GM18867 (cell line): ENCODE measurements around the gene KCNA1.
"Not testable (repeated sequence)": the region's sequence is repeated elsewhere in the genome, so short reads cannot be mapped to it uniquely, and the experiment has no call there.

ENCODE experiments used
- ATAC-seq: cut with Tn5 transposase; IDR thresholded peaks from one replicate; pipeline ENCODE4 v1.9.1; 2021; ENCODE audit warnings: mild to moderate bottlenecking, moderate library complexity; ENCODE audit not compliant: unreplicated experiment

KCNA1 gene

DNA sequence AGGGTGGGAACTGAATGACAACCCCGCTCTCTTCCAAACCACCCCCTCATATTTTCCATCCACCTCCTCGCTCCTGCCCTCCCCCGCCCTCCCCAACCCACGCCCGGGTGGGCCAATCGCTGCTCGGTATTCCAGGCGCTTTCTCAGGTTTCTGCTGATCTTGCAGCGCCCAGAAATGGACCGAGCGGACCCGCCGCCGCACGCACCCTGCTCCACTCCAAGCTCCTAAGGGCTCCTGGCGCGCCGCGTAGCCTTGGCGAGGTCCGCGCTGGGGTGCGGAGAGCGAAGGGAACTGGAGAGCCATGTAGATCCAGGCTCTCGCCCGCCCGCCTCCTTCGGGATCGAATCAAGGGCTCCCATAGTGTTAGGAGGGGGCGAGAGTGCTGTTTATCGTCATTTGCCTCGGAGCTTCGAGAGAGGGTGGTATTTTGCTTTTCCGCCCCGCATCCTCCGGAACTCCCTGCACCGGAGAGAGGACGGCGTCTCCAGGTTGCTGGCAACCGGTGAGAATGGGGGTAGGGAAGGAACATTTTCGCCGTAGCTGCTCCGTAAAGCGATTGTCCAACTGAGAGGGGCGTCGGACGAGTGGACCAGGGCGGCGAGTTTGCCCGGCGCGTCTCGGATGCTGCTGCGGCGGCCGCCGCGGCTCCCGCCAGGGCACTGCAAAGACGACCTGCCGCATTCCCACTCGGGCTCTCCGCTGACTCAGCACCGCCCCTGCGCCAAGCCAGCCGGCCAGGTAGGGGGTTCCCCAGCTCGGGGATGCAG, at the start of gene KCNA1:
Gene KCNA1, plus strand, starts transcription at position 172 of the 768 bp plus-strand sequence. CDS start 1,474 bp downstream, outside the sequence.
- no peak for ATAC-seq

DNA sequence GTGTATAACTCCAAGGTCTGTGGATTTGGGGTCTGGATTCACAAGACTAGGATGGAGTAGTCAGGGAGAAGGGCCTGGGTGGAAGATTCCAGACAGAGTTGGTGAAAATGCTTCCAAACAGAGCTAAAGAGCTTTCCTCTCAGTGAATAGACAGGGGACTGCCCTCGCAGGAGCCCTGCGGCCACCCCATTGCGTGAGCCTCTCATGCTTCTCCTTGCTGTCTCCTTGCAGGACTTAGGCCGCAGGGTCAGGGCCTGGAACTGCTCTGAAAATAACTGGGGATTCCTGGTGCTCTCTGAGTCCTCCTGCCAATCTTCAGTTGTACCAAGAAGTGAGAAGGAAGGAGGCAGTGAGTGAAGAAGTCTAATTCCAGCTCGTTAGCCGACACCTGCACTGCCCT, 49.0 kb upstream of the KCNA1 start:
- no peak for ATAC-seq

GRCh38 chr12:4862809-4863208, 46.9 kb upstream of the KCNA1 start:
- no peak for ATAC-seq

DNA sequence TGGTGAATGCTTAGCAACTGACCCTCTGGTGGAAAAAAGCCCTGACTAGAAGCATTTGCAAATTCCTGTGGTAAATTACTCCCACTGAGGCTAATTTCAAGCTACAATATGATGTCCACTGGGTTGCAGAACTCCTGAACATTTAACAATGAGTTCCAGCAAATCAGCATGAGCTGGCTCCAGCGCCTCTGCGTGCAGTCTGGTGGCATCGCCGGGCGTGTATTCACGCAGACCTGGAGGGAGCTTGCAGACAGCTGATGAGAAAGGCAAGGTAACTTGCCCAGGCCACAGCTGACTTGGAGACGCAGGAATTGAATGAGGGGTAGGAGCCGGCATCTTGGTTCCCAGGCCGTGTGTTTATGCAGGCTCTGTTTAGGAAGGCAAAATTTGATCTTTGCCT, 45.1 kb upstream of the KCNA1 start:
- no peak for ATAC-seq

DNA sequence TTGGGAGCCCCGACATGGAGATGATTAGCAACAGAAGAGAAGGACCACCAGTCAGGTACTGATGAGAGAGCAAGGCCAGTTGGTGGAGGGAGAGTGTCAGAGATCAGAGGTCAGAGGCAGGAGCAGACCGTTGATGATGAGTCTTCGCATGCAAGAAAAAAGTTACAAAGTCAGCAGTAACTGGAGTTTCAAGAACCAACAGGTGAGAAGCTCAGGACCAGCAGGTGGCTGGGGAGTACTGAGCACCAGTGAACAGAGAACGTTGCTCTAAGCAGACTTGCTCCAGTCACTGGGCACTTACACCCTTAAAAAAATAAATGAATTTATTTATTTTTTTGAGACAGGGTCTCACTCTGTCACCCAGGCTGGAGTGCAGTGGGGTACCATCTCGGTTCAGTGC, 44.5 kb upstream of the KCNA1 start:
- ATAC-seq = no peak

GRCh38 chr12:4866299-4866698, 43.4 kb upstream of the KCNA1 start:
- ATAC-seq = no peak

- no peak for ATAC-seq
Observed at GRCh38 chr12:4867384-4867783, 42.3 kb upstream of the KCNA1 start.

GRCh38 chr12:4870423-4870822, 39.3 kb upstream of the KCNA1 start:
- no peak for ATAC-seq

- no peak for ATAC-seq
Observed at GRCh38 chr12:4871514-4871913, 38.2 kb upstream of the KCNA1 start.

DNA sequence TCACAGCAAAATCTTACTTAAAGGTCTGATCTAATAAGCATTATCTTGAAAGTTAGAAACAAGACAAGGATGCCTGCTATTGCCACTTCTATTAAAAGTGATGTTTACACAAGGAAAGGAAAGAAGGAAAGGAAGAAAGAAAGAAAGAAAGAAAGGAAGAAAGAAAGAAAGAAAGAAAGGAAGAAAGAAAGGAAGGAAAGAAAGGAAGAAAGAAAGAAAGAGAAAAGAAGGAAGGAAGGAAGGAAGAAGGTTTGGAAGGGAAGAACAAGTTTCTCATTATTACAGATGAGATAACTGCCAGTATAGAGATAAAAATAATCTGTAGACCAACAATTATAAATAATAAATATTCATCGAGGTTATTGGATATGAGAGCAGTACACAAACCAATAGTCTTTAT, 35.8 kb upstream of the KCNA1 start:
- no peak for ATAC-seq

GRCh38 chr12:4874671-4875070, 35.0 kb upstream of the KCNA1 start:
- no peak for ATAC-seq

DNA sequence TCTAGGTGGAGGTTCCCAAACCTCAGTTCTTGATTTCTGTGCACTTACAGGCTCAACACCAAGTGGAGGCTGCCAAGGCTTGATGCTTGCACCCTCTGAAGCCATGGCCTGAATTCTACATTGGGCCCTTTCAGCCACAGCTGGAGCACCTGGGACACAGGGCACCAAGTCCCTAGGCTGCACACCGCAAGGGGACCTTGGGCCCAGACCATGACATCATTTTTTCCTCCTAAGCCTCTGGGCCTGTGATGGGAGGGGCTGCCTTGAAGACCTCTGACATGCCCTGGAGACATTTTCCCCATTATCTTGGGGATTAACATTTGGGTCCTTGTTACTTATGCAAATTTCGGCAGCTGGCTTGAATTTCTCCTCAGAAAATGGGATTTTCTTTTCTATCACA, 30.2 kb upstream of the KCNA1 start:
- ATAC-seq = not testable (repeated sequence)

GRCh38 chr12:4881266-4882064, 28.2 kb upstream of the KCNA1 start:
- no peak for ATAC-seq

DNA sequence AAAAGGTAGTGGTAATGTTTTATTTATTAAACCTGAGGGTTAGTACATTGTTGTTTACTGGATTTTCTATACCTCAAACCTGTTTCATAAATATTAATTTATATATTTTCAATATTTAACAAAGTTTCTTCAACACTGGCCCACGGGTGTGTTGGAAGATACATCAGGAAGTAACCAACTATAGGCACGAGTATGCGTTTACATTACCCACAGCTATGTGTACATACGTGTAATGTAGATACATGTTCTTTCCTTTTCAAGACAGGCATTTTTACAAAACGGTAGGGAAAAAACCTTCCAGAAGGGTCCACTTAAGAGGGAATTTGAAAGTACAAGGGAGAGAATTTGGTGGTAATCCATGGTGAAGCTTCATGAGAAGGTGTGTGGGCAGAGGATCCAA, 17.8 kb upstream of the KCNA1 start:
- ATAC-seq = no peak

GRCh38 chr12:4892418-4892817, 17.3 kb upstream of the KCNA1 start:
- no peak for ATAC-seq

- no peak for ATAC-seq
Observed at GRCh38 chr12:4894019-4894418, 15.7 kb upstream of the KCNA1 start.

DNA sequence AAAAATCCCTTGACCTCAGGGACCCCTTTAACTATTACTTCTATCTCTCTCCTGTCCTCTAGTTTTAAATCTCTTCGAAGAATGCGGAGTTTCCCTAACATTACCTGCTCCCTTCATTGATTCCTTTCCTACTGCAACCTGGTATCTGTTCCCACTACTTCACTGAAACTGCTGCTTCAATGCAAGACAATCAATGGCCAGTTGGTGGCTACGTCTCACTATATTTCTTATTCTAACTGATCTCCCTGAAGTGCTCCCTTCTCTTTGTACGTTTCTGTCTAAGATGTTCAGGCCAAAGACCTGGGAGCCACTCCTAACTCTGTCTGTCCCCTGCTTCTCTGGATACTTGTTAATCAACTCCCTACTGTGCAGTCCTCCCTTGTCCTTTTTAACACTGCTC, 10.3 kb upstream of the KCNA1 start:
- ATAC-seq = no peak

DNA sequence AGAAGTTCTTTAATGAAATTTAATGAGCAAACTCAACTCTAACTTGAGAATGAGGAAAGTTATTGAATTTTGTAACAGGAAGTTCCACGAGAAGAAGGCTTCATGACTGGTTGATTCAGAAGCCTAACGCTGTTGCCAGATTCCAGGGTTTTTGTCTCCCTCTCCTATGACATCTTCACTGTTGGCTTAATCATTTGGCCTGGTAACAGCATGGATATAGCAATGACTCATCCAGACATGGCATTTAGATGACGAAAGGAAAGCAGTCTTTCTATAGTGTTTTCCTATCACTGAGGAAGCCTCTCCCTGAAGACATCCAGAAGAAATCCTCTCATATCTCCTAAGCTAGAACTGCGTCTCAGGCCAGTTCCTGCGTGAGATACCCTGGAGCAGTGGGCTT, 9.4 kb upstream of the KCNA1 start:
- no peak for ATAC-seq

- no peak for ATAC-seq
Observed at GRCh38 chr12:4905316-4905715, 4.4 kb upstream of the KCNA1 start.

GRCh38 chr12:4908684-4909409, 858 bp upstream of the KCNA1 start:
- ATAC-seq = no peak

DNA sequence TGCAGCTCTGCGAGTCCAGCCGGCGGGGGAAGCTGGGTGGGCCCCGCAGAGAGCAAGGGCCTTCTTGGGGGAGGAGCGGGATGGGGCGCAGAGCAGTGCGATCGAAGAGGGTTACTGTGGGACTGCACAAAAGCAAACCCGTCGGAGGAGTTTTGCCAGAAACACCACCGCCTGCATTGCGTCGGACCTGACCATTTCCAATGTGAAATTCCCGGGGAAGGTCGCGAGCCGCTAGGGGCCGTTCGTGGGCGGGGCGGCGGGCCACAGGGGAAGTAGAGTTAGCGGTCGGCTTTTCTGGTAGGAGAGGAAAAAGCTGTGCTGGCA, 333 bp upstream of the KCNA1 start:
- no peak for ATAC-seq
